CD14-positive monocyte (primary cell): Measurements from ENCODE around the gene PSMD9. TPM values are rescaled to one million over a fixed set of nuclear protein-coding genes. Genes with fewer than 3 reads are reported as not detected.
A peak's percentile ranks its signal among the peaks of the same experiment; 100 is the strongest.

Experiments used
- DNase-seq, 3 donors: peaks; one replicate each; pipeline ENCODE4 v3.0.0-alpha.2; 2011 to 2022
- H2AFZ ChIP-seq: 2 replicates; pipeline ENCODE4 v1.6.0; 2012; ENCODE audit warnings: mild to moderate bottlenecking, low read depth, low read length, inconsistent platforms; ENCODE audit not compliant: insufficient read depth, poor library complexity, severe bottlenecking
- H3K27ac ChIP-seq, 2 donors: 1 replicate in 1 of 2; 2 replicates in 1 of 2; pipeline ENCODE4 v1.5.1; 2012 to 2013; ENCODE audit warnings: low read length in 2 of 2, control low read depth in 1 of 2, inconsistent platforms in 1 of 2, low read depth in 1 of 2, mild to moderate bottlenecking in 1 of 2
- H3K27me3 ChIP-seq, 2 donors: one replicate each; pipeline versions ENCODE4 v1.6.0 to v1.6.1; 2011 to 2013; ENCODE audit warnings: low read length in 2 of 2; ENCODE audit not compliant: control insufficient read depth in 2 of 2, insufficient read depth in 2 of 2
- H3K36me3 ChIP-seq, 2 donors: replicated peaks in 1 of 2; 1 replicate in 1 of 2; 2 replicates in 1 of 2; pipeline versions ENCODE4 v1.5.1 to v1.6.1; 2012 to 2013; ENCODE audit warnings: low read length in 2 of 2, control low read depth in 1 of 2, inconsistent platforms in 1 of 2, mild to moderate bottlenecking in 1 of 2; ENCODE audit not compliant: insufficient read depth in 2 of 2, control insufficient read depth in 1 of 2
- H3K4me1 ChIP-seq, 2 donors: 1 replicate in 1 of 2; 2 replicates in 1 of 2; pipeline versions ENCODE4 v1.5.1 to v1.6.1; 2012 to 2013; ENCODE audit warnings: low read length in 2 of 2, control low read depth in 1 of 2, inconsistent platforms in 1 of 2, mild to moderate bottlenecking in 1 of 2, moderate library complexity in 1 of 2; ENCODE audit not compliant: insufficient read depth in 2 of 2, control insufficient read depth in 1 of 2
- H3K4me2 ChIP-seq: replicated peaks from 2 replicates; pipeline ENCODE3; 2012; ENCODE audit warnings: low read length, moderate library complexity, mild to moderate bottlenecking; ENCODE audit not compliant: poor library complexity, severe bottlenecking; ENCODE audit errors: extremely low read depth
- H3K4me3 ChIP-seq, 3 experiments: fragments of 200-600 bp in 1 of 3; sonication (generic) in 1 of 3; replicated peaks in 1 of 3; 1 replicate in 2 of 3; 2 replicates in 1 of 3; pipeline ENCODE4 v1.5.1; 2011 to 2013; ENCODE audit warnings: low read length in 3 of 3, mild to moderate bottlenecking in 3 of 3, control low read depth in 2 of 3, low read depth in 2 of 3, inconsistent platforms in 1 of 3, moderate library complexity in 1 of 3
- H3K79me2 ChIP-seq: 2 replicates; pipeline ENCODE4 v1.6.0; 2012; ENCODE audit warnings: mild to moderate bottlenecking, control low read depth, inconsistent platforms, low read length, moderate library complexity; ENCODE audit not compliant: insufficient read depth
- H3K9ac ChIP-seq: 2 replicates; pipeline ENCODE4 v1.6.0; 2017; ENCODE audit warnings: low read length, mild to moderate bottlenecking; ENCODE audit not compliant: insufficient read depth, poor library complexity, severe bottlenecking
- H3K9me3 ChIP-seq, 2 donors: replicated peaks in 1 of 2; 1 replicate in 1 of 2; 2 replicates in 1 of 2; pipeline versions ENCODE4 v1.5.1 to v1.6.1; 2012 to 2013; ENCODE audit warnings: low read length in 2 of 2, control low read depth in 1 of 2; ENCODE audit not compliant: control insufficient read depth in 1 of 2, insufficient read depth in 1 of 2
- H4K20me1 ChIP-seq: 2 replicates; pipeline ENCODE4 v1.6.0; 2012; ENCODE audit warnings: mild to moderate bottlenecking, low read length, control low read depth, moderate library complexity; ENCODE audit not compliant: insufficient read depth
- H3K27ac Mint-ChIP-seq, 7 donors: one replicate each; pipeline ENCODE4 v1.8.0; 2020; ENCODE audit warnings: mild to moderate bottlenecking in 7 of 7, mixed read lengths in 7 of 7, moderate library complexity in 6 of 7, inconsistent platforms in 2 of 7
- H3K27me3 Mint-ChIP-seq, 3 donors: one replicate each; pipeline ENCODE4 v1.8.0; 2021 to 2022; ENCODE audit warnings: low read depth in 3 of 3, mild to moderate bottlenecking in 3 of 3, mixed read lengths in 3 of 3, moderate library complexity in 3 of 3, inconsistent platforms in 1 of 3
- H3K36me3 Mint-ChIP-seq, 2 donors: one replicate each; pipeline ENCODE4 v1.8.0; 2020; ENCODE audit warnings: mixed read lengths in 2 of 2, inconsistent platforms in 1 of 2, mild to moderate bottlenecking in 1 of 2
- H3K4me1 Mint-ChIP-seq: one replicate; pipeline ENCODE4 v1.8.0; 2020; ENCODE audit warnings: mild to moderate bottlenecking, mixed read lengths
- H3K4me3 Mint-ChIP-seq, 2 donors: one replicate each; pipeline ENCODE4 v1.8.0; 2020; ENCODE audit warnings: mild to moderate bottlenecking in 2 of 2, mixed read lengths in 2 of 2, moderate library complexity in 1 of 2
- H3K9me3 Mint-ChIP-seq, 7 donors: one replicate each; pipeline ENCODE4 v1.8.0; 2020 to 2022; ENCODE audit warnings: mixed read lengths in 7 of 7, mild to moderate bottlenecking in 6 of 7, moderate library complexity in 6 of 7, inconsistent platforms in 2 of 7
- WGBS: methylation state at CpG from one replicate; pipeline ENCODE4 v1.1.5; 2013; ENCODE audit warnings: missing lambda C conversion rate; ENCODE audit not compliant: insufficient coverage; 5-methylcytosine and 5-hydroxymethylcytosine counted together
- intact Hi-C, 2 donors: fragments of 100-400 bp; cut with micrococcal nuclease; formaldehyde crosslinking; loops; one replicate each; pipeline versions ENCODE4 v1.15.0 to v1.15.1; 2023
- polyA plus RNA-seq, 3 donors: library from polyadenylated mRNA; depleted of rRNA in 1 of 3; unstranded in 2 of 3; stranded (reverse) in 1 of 3; fragments of 300-500 nt in 2 of 3; fragments of >200 nt in 1 of 3; fragmentation: Illumina TruSeq in 2 of 3; gene quantifications; 1 replicate in 2 of 3; 2 replicates in 1 of 3; pipeline ENCODE4 v1.2.3, GENCODE V29; 2012 to 2021
- TF ChIP-seq, protein P1 (sequence below): fragments of 200-600 bp; IDR thresholded peaks from one replicate; pipeline ENCODE4 v1.8.0; 2022; ENCODE audit warnings: antibody characterized with exemption, mild to moderate bottlenecking

Gene PSMD9
- polyA plus RNA-seq, 3 donors: 89.6 to 135 (median 93.3) TPM

DNA sequence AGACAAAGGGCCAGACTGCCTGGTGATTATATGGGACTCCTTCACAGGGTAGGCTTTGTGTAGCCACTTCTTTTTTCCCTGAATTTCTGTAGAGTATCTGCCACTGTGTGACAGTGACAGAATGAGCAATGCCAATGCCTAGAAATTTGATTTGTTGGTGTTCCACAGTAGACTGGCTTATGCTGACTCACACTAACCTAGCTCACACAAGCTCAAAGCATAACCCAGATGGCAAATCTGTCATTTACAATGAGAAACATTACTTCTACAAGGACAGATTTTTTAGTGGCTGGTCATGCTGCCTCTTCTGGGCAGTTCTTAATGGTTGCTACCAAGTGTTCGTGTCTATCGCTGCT lies 45.7 kb downstream of the PSMD9 start:
- no peaks in the 10 kb centered on the region for H3K27me3 ChIP-seq
- DNase-seq: no peak
- Mint-ChIP-seq H3K4me1 (peaks cover 6% of the 10 kb centered on the region), H3K27ac (no peak overlapping the region), H3K9me3 (peaks cover 0 to 1% (median 0%) of the 10 kb centered on the region in 7 donors), H3K4me3 (no peak overlapping the region), H3K36me3 (no peaks in the 10 kb centered on the region), H3K27me3 (peaks cover 0 to 2% (median 1%) of the 10 kb centered on the region in 3 donors)
- intact Hi-C loops: no loop called here
- TF ChIP-seq, protein P1, sequence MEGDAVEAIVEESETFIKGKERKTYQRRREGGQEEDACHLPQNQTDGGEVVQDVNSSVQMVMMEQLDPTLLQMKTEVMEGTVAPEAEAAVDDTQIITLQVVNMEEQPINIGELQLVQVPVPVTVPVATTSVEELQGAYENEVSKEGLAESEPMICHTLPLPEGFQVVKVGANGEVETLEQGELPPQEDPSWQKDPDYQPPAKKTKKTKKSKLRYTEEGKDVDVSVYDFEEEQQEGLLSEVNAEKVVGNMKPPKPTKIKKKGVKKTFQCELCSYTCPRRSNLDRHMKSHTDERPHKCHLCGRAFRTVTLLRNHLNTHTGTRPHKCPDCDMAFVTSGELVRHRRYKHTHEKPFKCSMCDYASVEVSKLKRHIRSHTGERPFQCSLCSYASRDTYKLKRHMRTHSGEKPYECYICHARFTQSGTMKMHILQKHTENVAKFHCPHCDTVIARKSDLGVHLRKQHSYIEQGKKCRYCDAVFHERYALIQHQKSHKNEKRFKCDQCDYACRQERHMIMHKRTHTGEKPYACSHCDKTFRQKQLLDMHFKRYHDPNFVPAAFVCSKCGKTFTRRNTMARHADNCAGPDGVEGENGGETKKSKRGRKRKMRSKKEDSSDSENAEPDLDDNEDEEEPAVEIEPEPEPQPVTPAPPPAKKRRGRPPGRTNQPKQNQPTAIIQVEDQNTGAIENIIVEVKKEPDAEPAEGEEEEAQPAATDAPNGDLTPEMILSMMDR: no peak
- WGBS: no CpG with 5 or more reads among the region's 2 CpGs
- no peaks in the 10 kb centered on the region for H3K36me3 ChIP-seq
- no peak overlapping the region for H3K27ac ChIP-seq
- H4K20me1 ChIP-seq: no peaks in the 10 kb centered on the region
- H3K79me2 ChIP-seq: no peaks in the 10 kb centered on the region
- H3K9ac ChIP-seq: no peak overlapping the region
- peaks cover 0 to 3% of the 10 kb centered on the region in 2 donors for H3K4me1 ChIP-seq
- no peak overlapping the region for H2AFZ ChIP-seq
- H3K9me3 ChIP-seq: no peaks in the 10 kb centered on the region
- no peak overlapping the region for H3K4me2 ChIP-seq
- H3K4me3 ChIP-seq: no peak overlapping the region

DNA sequence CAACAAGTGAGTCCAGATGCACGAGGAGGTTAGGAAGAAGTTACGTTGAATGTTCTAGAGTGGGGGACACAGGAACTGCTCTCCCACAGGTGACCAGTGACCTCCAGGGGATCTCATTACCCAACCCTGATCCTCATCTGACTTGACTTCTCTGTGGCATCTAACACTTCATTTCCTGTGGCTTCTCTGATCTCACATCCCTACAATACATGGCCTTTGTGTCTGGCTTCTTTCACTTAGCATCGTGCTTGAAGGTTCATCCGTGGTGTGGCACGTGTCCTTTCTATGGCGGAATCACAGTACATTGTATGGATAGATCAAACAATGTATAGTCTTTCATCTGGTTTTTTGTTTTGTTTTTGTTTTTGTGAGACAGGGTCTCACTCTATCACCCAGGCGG lies 49.1 kb downstream of the PSMD9 start:
- 80% methylated on average over 1 of the region's 7 CpGs for WGBS
- TF ChIP-seq, protein P1: no peak
- H3K4me3 Mint-ChIP-seq: no peak overlapping the region
- Histone ChIP-seq H3K36me3 (no peaks in the 10 kb centered on the region), H3K9me3 (no peaks in the 10 kb centered on the region), H4K20me1 (no peaks in the 10 kb centered on the region), H3K4me2 (no peak overlapping the region), H3K4me3 (no peak overlapping the region), H3K79me2 (no peaks in the 10 kb centered on the region), H3K9ac (no peak overlapping the region), H3K4me1 (peaks cover 0 to 4% of the 10 kb centered on the region in 2 donors), H3K27me3 (no peaks in the 10 kb centered on the region), H2AFZ (no peak overlapping the region), H3K27ac (no peak overlapping the region)
- H3K27ac Mint-ChIP-seq: peak overlapping the region in 1 of 7 donors; percentile 28
- H3K9me3 Mint-ChIP-seq: no peaks in the 10 kb centered on the region
- intact Hi-C loops: no loop called here
- peaks cover 0 to 3% (median 2%) of the 10 kb centered on the region in 3 donors for H3K27me3 Mint-ChIP-seq
- DNase-seq: no peak
- H3K4me1 Mint-ChIP-seq: peaks cover 5% of the 10 kb centered on the region
- H3K36me3 Mint-ChIP-seq: no peaks in the 10 kb centered on the region
